GM21515 (cell line): Measurements from ENCODE around the gene CA5A.
"Not testable (repeated sequence)": the region's sequence is repeated elsewhere in the genome, so short reads cannot be mapped to it uniquely, and the experiment has no call there.

Experiments
- ATAC-seq: cut with Tn5 transposase; IDR thresholded peaks from one replicate; pipeline ENCODE4 v1.9.1; 2021; ENCODE audit not compliant: unreplicated experiment

Gene CA5A

GRCh38 chr16:87926246-87927194 lies 9.8 kb downstream of the CA5A start:
- ATAC-seq: no peak

GRCh38 chr16:87924811-87925670 lies 11.3 kb downstream of the CA5A start:
- no peak for ATAC-seq

- peak; percentile 56 for ATAC-seq
Observed at GRCh38 chr16:87924041-87924810, 12.1 kb downstream of the CA5A start.

- ATAC-seq: no peak
Observed at GRCh38 chr16:87922250-87922871, 14.0 kb downstream of the CA5A start.

DNA sequence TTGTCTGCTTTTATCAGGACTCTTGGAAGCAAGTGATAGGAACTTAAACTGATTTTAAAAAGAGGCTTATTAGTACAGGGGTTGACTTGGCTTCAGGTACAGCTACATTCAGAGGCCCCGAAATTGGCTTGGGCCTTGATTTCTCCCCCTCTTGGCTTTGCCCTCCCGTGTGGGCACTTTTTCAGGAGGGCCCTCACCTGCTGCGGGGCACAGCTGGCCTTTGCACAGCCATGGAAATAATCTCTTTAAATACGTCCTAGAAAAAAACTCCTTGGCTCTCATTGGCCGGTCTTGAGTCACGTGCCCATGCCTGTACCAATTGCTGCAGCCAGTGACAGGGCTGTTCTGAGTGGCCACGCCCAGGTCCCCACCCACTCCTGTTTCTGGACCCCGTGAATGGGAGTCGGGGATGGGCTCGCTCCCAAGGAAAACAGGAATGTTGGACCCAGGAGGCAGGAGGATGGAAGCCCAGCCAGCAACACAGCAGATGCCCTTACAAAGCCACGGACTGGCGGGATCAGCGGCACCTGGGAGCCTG lies 15.0 kb downstream of the CA5A start:
- no peak for ATAC-seq

DNA sequence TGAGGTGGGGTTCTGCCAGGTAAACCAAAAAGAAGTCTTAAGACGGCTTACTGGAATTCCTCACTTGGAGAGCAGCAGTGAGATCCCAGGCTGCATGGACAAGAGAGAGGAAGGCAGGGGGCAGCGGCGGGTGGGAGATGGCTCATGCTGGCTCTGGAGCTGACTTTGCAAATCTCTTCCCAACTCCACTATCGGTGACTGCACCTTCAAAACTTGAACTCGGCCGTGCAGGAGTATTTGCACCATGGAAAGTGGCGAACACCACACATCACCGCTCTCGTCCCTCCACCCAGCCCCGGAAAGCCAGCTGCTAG lies 16.7 kb downstream of the CA5A start:
- ATAC-seq: no peak

GRCh38 chr16:87918866-87919680 lies 17.3 kb downstream of the CA5A start:
- ATAC-seq: no peak

DNA sequence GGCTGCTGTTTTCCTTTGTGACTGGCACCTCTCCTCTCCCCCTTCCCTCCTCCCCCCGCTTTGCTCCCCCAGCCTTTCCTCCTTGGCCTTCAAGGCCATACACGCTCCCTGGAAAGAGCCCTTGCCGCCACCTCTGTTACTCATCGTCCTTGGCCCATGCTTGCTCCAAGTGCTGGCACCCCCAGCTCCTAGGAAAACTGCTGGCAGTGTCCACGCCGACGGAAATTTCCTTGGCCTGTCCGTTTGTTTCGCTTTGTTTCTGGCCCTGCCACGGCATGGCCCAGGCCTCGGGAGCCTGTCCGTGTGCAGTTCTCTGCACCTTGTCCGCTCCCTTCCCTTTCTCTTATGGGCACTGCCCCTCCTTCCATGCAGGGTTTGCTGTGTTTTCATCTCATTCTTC lies 18.0 kb downstream of the CA5A start:
- ATAC-seq: no peak

DNA sequence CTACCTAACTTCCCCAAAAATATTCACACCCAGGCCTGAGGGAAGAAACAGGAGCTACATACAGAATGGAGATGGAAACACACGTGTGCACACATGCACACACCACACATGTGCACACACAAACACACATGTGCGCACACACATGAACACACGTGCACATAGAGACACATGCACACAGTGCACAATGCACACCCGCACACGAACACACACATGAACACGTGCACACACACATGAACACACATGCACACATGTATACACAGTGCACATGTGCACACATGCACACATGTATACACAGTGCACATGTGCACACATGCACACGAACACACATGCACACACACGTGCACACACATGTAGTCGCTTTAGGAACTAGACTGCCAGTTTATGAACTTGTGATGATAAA lies 18.8 kb downstream of the CA5A start:
- ATAC-seq: no peak

DNA sequence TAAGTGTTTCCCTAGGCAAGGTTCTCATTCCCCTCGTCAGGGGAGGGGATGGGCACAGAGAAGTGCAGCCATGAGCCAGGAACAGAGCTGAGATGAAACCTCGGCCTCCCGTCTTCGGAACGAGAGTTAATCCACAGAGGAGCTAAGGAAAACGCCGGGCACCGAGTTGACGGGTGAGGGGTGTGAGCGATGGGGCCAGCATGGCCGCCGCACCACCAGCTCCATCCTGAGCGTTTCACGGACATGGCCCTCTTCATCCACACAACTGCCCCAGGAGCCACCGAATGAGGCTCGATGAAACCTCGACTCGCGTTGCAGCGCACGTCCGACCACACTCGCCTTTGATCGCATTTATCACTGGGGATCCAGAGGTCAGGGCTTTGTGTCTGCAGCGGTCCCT lies 21.5 kb downstream of the CA5A start:
- ATAC-seq: no peak

DNA sequence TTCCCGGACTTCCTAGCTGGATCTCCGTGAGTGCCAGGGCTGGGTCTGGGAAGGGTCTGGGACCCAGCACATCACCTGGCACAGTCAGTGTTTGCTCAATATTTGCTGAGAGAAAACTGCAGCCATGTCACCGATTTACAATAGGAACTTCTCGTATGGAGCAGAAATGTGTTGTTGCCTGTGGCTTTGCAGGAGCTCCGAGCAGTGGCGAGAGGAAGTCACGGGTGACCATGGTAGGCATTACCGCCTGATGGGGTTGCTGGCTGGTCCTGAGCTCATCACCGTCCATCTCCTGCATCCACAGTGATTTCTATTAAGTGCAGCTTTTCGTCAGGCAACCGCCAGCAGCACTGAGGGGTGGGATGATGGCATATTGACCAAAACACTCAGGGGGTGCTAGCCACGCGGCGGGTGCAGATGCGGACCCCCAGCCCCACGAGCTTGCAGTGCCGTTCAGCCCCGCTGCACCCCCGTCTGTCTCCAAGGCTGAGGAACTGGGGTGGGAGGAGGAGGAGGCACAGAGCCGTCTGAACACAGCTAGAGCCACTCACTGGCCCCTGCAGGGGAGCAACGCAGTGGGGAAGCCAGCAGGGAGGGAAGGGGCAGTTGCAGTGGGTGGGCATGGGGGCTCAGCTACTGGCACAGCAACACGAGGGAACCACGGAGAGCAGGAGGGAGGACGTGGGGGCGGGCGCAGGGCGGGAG lies 22.2 kb downstream of the CA5A start:
- not testable (repeated sequence) for ATAC-seq

DNA sequence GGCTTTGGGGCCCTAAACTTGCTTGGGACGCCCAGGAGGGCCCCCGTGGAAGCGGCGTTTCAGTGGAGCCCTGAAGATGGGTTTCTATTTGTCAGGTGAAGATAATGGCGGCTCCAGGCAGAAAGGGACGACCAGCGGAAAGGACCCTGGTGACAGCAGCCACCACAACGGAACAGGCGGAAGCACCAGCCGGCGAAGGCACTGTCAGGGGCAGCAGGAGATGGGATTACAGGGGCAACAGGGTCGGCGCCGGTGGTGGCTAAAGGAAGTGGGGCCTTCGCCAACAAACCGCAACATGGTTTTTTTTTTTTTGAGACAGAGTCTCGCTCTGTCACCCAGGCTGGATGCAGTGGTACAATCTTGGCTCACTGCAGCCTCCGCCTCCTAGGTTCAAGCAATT lies 23.6 kb downstream of the CA5A start:
- ATAC-seq: not testable (repeated sequence)

DNA sequence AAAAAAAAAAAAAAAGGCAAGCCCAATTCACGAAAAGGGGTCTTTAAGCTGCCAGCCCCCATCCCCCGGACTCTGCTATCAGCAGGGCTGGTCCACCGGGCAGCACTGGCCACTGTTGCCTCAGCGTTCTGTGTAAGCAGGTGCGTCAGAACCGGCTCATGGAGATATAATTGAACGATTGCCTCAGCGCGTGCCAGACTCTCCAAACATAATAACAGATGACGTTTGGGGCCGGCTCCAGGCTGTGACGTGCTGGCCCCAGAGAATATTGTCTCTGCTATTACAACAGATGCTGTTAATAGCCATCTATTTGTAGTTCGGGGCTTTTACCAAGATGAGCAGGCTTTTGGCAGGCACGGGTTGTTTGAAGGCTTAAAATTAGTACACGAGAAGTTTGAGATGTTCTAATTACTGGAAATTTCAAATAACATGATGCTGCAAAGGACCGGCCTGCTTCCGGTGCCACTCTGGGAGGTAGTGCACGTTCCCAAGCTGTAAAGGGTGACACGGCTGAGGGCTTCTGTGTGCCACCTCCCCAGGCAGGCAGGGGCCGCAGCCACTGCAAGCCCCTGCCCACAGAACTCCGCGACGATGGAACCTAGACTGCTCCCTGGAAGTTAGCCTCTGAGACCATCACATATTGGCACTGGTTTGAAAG lies 25.1 kb downstream of the CA5A start:
- ATAC-seq: not testable (repeated sequence)

GRCh38 chr16:87909203-87909935 lies 27.0 kb downstream of the CA5A start:
- peak; percentile 86 for ATAC-seq

- ATAC-seq: not testable (repeated sequence)
Observed at GRCh38 chr16:87908101-87908500, 28.2 kb downstream of the CA5A start.

DNA sequence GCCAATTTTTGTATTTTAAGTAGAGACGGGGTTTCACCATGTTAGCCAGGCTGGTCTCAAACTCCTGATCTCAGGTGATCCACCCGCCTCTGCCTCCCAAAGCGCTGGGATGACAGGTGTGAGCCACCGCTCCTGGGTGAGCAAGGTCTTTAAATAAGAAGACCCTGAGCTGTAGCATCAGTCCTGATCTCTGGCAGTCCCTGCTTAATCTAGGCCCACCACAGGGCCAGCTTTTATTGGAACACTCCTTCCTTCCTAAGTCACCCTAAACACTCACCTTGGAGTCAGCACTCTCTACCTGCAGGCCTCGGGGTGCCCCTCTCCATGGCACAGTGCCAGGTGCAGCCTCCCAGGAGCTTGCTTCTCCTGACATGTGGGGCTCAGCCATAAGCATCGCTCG lies 30.8 kb downstream of the CA5A start:
- not testable (repeated sequence) for ATAC-seq

DNA sequence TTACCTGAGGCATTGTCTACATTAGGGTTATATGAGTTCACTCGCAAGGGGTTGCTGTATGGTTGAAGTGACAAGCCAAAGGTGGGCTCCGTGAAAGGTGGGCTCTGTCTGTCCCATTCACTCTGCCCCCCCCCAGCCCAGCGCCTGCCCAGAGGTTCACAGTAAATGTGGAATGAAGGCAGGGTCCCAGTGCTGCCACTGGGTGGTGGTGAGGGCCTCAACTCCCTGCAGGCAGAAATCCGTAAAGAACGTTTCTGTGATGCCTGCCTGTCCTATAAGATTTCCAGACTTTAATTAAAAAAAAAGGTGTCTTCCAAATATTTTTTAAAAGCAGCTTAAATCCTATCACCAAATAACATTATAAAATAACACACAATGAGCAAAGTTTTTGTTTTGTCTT lies 31.4 kb downstream of the CA5A start:
- ATAC-seq: not testable (repeated sequence)

DNA sequence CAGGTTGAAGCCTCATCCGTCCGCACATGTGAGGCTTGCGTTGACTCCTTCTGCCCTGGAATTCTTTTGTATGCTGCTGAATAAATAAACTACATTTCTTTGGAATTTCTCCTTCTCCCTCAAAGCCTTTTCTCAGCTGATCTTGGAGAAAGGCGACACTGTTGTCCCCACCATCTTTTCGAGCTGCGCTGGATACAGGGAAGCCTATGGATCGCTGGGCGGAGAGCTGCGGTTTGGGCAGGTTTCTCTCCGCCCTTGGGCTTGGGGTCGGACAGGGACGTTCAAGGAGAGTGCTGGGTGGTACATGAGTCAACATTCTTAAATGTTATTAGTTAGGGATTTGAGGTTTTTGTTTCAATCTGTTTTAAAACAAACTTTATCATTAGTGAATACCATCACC lies 35.8 kb downstream of the CA5A start:
- not testable (repeated sequence) for ATAC-seq
